Activated CD4-positive, alpha-beta T cell treated with anti-CD3 and anti-CD28 coated beads for 24 hours (primary cell): ENCODE measurements around the gene SLC7A14.

Experiments
- DNase-seq, 2 donors: peaks; one replicate each; pipeline ENCODE4 v3.0.0-alpha.2; 2020; ENCODE audit warnings: low read depth in 2 of 2

Gene SLC7A14

GRCh38 chr3:170585937-170586310 is at the start of gene SLC7A14:
TSS of gene SLC7A14 (minus strand) at chr3:170586075. CDS start at chr3:170526936, 59,139 bp downstream.
- DNase-seq: no peak

GRCh38 chr3:170635385-170635735 is 49.5 kb upstream of the SLC7A14 start:
- DNase-seq: no peak

- DNase-seq: no peak
Observed at GRCh38 chr3:170634663-170635384, 48.9 kb upstream of the SLC7A14 start.

- no peak for DNase-seq
Observed at GRCh38 chr3:170633573-170633972, 47.7 kb upstream of the SLC7A14 start.

- no peak for DNase-seq
Observed at GRCh38 chr3:170632780-170633179, 46.9 kb upstream of the SLC7A14 start.

- no peak for DNase-seq
Observed at GRCh38 chr3:170631755-170632488, 46.0 kb upstream of the SLC7A14 start.

- no peak for DNase-seq
Observed at GRCh38 chr3:170623524-170623923, 37.6 kb upstream of the SLC7A14 start.

GRCh38 chr3:170622369-170623159 is 36.7 kb upstream of the SLC7A14 start:
- DNase-seq: no peak

- no peak for DNase-seq
Observed at GRCh38 chr3:170621256-170621655, 35.4 kb upstream of the SLC7A14 start.

- no peak for DNase-seq
Observed at GRCh38 chr3:170614214-170614966, 28.5 kb upstream of the SLC7A14 start.

GRCh38 chr3:170611751-170612150 is 25.9 kb upstream of the SLC7A14 start:
- DNase-seq: no peak

- no peak for DNase-seq
Observed at GRCh38 chr3:170610321-170610884, 24.5 kb upstream of the SLC7A14 start.

GRCh38 chr3:170608475-170608874 is 22.6 kb upstream of the SLC7A14 start:
- DNase-seq: no peak

GRCh38 chr3:170606675-170607074 is 20.8 kb upstream of the SLC7A14 start:
- DNase-seq: no peak

- no peak for DNase-seq
Observed at GRCh38 chr3:170605490-170605889, 19.6 kb upstream of the SLC7A14 start.

- no peak for DNase-seq
Observed at GRCh38 chr3:170603770-170604510, 18.1 kb upstream of the SLC7A14 start.

- DNase-seq: no peak
Observed at GRCh38 chr3:170602556-170602955, 16.7 kb upstream of the SLC7A14 start.

- DNase-seq: no peak
Observed at GRCh38 chr3:170600005-170600624, 14.2 kb upstream of the SLC7A14 start.

GRCh38 chr3:170599091-170599490 is 13.2 kb upstream of the SLC7A14 start:
- DNase-seq: no peak

GRCh38 chr3:170598091-170598502 is 12.2 kb upstream of the SLC7A14 start:
- DNase-seq: no peak
